ENCODE results near the gene CTSH.

CTSH gene

DNA sequence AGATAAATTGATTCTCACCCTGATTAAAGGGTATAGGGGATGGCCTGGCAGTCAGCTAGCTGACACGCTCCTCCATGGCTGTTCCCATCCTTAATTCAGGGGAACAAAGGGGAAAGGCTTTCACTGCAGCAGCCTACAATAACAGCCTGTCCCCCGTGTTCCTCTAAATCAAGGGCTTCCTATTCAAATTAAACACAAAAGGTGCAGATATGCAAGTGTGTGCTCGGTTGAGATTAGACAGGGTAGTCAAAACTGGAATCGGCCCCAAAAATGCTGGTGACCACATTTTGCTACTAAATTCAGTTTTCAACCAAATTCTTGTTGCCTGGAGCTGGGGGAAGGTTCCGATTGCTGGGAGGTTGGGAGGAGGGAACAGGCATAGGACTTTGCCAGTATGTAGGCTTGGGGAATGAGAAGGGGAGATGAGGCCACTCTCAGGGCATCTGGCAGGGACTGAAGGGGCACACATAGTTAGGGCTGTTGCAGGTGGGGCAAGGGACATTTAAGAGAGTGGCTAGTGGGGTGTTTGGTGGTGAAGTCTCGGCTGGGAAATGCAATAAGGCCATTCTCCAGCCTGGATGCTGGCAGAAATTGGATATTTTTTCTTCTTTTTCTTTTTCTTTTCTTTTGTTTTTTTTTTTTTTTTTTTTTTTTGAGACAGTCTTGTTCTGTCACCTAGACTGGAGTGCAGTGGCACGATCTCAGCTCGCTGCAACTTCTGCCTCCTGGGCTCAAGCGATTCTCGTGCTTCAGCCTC is 32.9 kb upstream of the CTSH start:
- DNase-seq, result no peak

- no peak for DNase-seq
Observed at GRCh38 chr15:78977091-78977571, 32.3 kb upstream of the CTSH start.

DNA sequence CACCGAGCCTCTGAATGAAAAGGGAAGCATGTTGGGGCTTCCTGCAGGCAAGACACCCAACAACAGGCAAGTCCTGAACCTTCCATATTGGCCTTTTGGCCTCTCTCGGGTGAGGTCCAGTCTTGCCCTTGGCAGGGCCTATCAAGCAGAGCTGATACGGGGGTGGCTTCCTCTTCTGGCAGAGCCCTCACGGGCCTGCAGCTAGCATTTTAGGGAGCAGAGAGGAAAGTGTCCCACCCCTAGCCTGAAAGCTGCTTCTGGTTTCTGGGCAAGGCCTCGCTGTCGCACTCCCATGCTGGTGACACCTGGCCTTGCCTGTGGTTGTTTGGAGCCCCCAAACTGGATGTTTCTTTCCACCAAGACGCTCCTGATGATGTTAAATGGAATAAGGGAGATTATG is 31.8 kb upstream of the CTSH start:
- DNase-seq, result no peak

DNA sequence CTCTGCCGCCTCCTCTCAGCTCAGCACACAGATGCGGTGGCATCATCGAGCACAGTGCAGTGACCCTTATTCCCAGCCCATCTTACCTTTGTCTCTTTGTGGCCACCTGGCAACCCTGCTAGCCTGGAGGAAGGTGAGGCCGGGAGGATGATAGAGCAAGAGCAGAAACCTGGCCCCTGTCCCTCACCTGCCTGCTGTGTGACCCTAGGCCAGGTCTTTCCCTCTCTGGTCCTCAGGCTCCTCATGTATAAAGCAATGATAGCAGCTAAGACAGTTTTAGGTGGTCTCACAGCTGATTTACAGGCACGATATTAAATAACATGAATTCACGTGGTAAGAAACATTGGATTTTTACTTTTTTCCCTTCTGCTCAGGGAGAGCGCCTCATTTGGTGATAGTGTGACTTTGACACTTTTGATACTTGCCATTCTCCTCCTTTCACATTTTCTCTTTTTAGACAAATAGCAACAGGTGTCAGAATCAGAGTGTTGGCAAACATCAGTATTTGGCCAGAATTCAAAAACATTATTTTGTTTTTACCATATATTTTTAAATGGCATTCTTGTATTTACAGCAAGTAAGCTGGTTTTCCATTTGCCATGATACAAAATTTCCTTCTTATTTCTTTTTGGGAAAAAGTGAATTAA is 29.5 kb upstream of the CTSH start:
- no peak for DNase-seq

- DNase-seq, result no peak
Observed at GRCh38 chr15:78969687-78970349, 25.0 kb upstream of the CTSH start.

- DNase-seq, result no peak
Observed at GRCh38 chr15:78968539-78969271, 23.9 kb upstream of the CTSH start.

DNA sequence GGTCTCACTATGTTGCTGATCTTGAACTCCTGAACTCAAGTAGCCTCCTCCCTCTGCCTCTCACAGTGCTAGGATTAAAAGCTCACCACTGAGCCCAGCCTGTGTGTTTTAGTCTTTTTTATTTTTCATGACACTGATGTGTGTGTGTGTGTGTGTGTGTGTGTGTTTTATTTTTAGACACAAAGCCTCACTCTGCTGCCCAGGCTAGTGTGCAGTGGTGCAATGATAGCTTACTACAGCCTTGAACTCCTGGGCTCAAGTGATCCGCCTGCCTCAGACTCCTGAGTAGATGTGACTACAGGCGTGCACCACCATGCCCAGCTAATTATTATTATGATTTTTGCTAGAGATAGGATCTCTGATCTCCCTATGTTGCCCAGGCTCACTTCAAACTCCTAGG is 23.3 kb upstream of the CTSH start:
- DNase-seq, result no peak

GRCh38 chr15:78960308-78960707 is 15.5 kb upstream of the CTSH start:
- DNase-seq, result no peak

- DNase-seq, result no peak
Observed at GRCh38 chr15:78959360-78959759, 14.5 kb upstream of the CTSH start.

DNA sequence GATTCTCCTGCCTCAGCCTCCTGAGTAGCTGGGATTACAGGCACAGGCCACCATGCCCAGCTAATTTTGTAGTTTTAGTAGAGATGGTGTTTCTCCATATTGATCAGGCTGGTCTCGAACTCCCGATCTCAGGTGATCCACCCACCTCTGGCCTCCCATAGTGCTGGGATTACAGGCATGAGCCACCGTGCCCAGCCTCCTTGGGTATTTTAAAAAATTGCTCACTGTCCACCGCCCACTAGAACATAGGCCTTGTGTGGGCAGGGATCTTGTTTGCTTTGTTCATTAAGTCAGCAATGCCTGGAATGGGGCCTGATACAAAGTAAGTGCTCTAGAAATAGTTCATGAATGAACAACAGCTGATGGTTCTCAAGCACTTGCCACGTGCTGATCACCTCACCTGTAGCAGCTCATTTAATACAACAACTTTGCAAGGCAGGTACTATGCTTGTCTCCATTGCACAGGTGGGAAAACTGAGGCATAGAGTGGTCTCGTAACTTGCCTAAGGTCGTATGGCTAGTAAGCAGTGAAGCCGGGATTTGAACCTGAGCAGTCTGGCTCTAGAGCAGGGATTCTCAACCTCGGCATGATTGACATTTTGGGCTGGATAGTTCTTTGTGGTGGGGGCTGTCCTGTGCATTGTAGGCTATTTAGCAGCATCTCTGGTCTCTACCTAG is 12.7 kb upstream of the CTSH start:
- no peak for DNase-seq

DNA sequence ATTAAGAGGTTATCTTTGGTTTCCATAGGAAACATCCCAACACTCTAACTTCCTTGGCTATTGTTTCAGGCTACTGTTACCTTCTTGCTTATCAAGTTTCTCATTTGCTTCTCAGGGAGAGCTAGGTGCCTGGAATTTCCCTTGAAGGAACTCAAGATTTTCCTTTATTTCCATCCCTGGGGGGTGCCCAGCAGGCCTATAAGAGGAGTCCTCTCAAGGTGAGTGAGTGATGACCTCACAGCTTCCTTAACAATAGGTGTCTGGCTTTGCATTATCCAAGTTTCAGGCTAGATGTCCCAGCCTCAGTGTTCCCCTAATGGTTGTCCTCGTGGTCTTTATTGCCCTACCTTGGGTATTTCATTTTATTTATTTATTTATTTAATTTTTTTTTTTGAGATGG is 12.1 kb upstream of the CTSH start:
- no peak for DNase-seq

DNA sequence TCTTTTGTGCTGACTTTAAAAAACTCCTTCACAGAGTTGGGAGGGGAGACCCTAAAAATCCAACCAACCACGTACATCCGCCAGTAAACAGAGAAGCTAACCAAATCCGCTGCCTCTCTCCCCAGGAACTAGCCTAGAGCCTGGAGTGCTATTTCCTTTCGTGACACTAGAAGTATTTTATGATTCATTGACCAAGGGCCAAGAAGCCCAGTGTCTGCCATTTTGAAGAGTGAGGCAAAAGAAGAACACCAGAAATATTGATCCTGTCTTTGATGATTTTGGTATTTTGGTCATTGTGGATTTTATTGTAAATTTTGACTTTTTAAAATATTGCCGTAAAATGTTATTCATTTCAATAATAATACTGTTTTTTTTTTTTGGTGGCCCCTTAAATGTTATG is 10.5 kb upstream of the CTSH start:
- DNase-seq, result no peak

- DNase-seq, result no peak
Observed at GRCh38 chr15:78951841-78952238, 7.0 kb upstream of the CTSH start.

- no peak for DNase-seq
Observed at GRCh38 chr15:78950902-78951840, 6.3 kb upstream of the CTSH start.

DNA sequence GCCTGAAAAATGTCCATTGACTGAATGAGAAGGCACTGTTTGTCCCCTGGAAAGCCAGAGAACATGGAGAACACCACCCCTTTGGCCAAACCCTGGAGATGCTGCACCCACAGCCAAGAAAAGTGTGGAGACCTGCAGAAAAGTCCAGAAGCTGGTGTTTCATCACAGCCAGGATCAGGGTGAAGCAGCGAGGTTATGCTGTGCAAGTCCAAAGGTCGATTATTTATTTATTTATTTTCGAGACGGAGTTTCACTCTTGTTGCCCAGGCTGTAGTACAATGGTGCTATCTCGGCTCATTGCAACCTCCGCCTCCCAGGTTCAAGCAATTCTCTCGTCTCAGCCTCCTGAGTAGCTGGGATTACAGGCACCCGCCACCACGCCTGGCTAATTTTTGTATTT is 5.5 kb upstream of the CTSH start:
- DNase-seq, result no peak

- DNase-seq, result no peak
Observed at GRCh38 chr15:78949461-78949860, 4.6 kb upstream of the CTSH start.

GRCh38 chr15:78947506-78947905 is 2.7 kb upstream of the CTSH start:
- DNase-seq, result no peak

- no peak for DNase-seq
Observed at GRCh38 chr15:78946493-78946892, 1.6 kb upstream of the CTSH start.

DNA sequence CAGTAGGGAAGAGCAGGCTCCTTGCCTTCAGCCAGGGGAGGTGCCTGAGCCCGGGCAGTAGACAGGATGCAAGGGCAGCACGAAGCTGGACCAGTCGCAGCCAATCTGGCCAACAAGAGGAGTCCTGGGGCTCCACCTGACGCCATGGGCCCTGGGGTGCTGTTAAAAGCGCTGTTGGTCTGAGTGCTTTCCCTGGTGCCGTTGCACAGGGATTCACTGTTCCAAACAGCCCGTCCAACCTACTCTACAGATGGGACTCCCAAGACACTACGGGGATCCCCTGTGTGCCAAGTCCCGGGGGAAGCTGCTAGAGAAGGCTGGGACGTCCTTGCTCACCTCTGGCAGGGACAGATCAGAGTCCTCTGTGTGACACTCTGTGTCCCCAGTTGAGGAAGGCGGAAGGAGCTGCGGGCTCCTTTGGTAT is 632 bp downstream of the CTSH start:
- no peak for DNase-seq

DNA sequence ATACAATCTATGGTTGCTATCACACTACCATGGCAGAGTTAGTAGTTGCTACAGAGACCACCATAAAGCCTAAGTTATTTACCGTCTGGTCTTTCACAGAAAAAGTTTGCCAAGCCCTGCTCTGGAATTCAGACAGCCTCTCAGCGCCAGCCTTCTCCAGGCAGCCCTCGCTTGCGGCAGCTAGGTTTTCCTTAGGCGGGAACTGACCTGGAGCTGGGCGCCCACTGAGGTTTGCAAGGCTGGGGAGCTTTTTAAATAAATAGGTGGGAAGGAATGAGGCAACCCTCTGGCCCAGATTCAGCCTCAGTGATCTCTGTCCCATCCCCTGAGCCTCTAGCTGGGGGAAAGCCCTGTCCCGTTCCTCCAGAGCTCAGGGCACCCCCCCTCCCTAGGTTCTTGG is 1.2 kb downstream of the CTSH start:
- DNase-seq, result no peak

DNA sequence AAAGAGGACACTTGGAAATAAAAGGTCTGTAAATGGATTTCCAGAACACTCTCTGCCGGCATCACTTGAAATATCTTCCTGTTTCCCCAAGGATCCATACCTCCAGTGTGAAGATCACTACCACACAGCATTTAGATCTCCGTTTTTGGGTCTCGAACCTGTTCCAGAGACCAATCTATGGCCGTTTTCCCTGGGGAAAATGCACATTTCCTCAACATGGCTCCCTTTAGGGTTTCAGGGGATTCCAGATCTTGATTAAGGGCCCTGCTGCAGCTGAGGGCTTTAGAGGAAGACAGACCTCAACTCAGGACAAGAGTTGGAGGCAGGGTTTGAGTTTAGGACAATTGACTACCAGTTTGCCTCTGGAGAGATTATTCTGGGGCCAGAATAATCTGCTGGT is 2.1 kb downstream of the CTSH start:
- DNase-seq, result no peak
